OCI-LY1 (cell line): ENCODE data around the gene LIMCH1.

ENCODE experiments used
- H2AFZ ChIP-seq: fragments of 200-600 bp; sonication (generic), shearing (Covaris generic); 2 replicates; pipeline ENCODE4 v1.6.0; 2014; ENCODE audit warnings: antibody characterized with exemption, mild to moderate bottlenecking, low read length
- H3F3A ChIP-seq: fragments of 200-600 bp; sonication (generic), shearing (Covaris generic); 2 replicates; pipeline ENCODE4 v1.6.0; 2014; ENCODE audit warnings: mild to moderate bottlenecking, antibody characterized with exemption, low read length, moderate library complexity; ENCODE audit not compliant: insufficient read depth
- H3K27ac ChIP-seq: fragments of 200-600 bp; sonication (generic); 2 replicates; pipeline ENCODE4 v1.5.1; 2014; ENCODE audit warnings: low read length, mixed run types, mild to moderate bottlenecking, low read depth; ENCODE audit not compliant: poor library complexity, severe bottlenecking
- H3K27me3 ChIP-seq: fragments of 200-600 bp; sonication (generic); 2 replicates; pipeline ENCODE4 v1.6.0; 2014; ENCODE audit warnings: antibody characterized with exemption, mild to moderate bottlenecking, low read length, moderate library complexity; ENCODE audit not compliant: insufficient read depth
- H3K36me3 ChIP-seq: fragments of 200-600 bp; sonication (generic); 2 replicates; pipeline ENCODE4 v1.6.1; 2014; ENCODE audit warnings: mild to moderate bottlenecking, antibody characterized with exemption, low read length, moderate library complexity, mixed read lengths; ENCODE audit not compliant: insufficient read depth
- H3K4me1 ChIP-seq: fragments of 200-600 bp; sonication (generic); 2 replicates; pipeline ENCODE4 v1.5.1; 2014; ENCODE audit warnings: mild to moderate bottlenecking, low read length, moderate library complexity; ENCODE audit not compliant: insufficient read depth, severe bottlenecking
- H3K4me2 ChIP-seq: fragments of 200-600 bp; sonication (generic), shearing (Covaris generic); 2 replicates; pipeline ENCODE4 v1.6.1; 2014; ENCODE audit warnings: low read length
- H3K4me3 ChIP-seq: fragments of 200-600 bp; sonication (generic); 2 replicates; pipeline ENCODE4 v1.5.1; 2014; ENCODE audit warnings: low read length, low read depth, mild to moderate bottlenecking, mixed read lengths; ENCODE audit not compliant: poor library complexity, severe bottlenecking
- H3K79me2 ChIP-seq: fragments of 200-600 bp; shearing (Covaris generic); 2 replicates; pipeline ENCODE4 v1.6.1; 2016; ENCODE audit warnings: mixed run types, low read length, mixed read lengths; ENCODE audit not compliant: insufficient read depth
- H3K9ac ChIP-seq: fragments of 200-600 bp; sonication (generic), shearing (Covaris generic); 2 replicates; pipeline ENCODE4 v1.6.1; 2014; ENCODE audit warnings: mild to moderate bottlenecking, low read length, mixed read lengths
- H3K9me2 ChIP-seq: fragments of 200-600 bp; sonication (generic), shearing (Covaris generic); 2 replicates; pipeline ENCODE4 v1.6.1; 2014; ENCODE audit warnings: low read depth, mild to moderate bottlenecking, low read length, mixed read lengths
- H3K9me3 ChIP-seq: fragments of 200-600 bp; shearing (Covaris generic); 2 replicates; pipeline ENCODE4 v1.6.1; 2014; ENCODE audit warnings: low read length, mixed read lengths
- H4K20me1 ChIP-seq: fragments of 200-600 bp; sonication (generic), shearing (Covaris generic); 2 replicates; pipeline ENCODE4 v1.6.0; 2016; ENCODE audit warnings: mild to moderate bottlenecking, low read length; ENCODE audit not compliant: insufficient read depth
- CTCF ChIP-seq: fragments of 200-600 bp; sonication (generic), shearing (Covaris generic); IDR thresholded peaks from 2 replicates; pipeline ENCODE4 v1.5.1; 2017; ENCODE audit warnings: mild to moderate bottlenecking, antibody characterized with exemption, low read length, moderate library complexity, mixed read lengths
- EZH2 ChIP-seq: fragments of 200-600 bp; sonication (generic), shearing (Covaris generic); IDR thresholded peaks from 2 replicates; pipeline ENCODE4 v1.8.0; 2017; ENCODE audit warnings: borderline replicate concordance, mixed run types, mild to moderate bottlenecking, antibody characterized with exemption, low read length, moderate library complexity, mixed read lengths

LIMCH1 gene

GRCh38 chr4:41611881-41612871 is 74.2 kb downstream of the LIMCH1 start:
- Histone ChIP-seq H2AFZ (no peak overlapping the region), H3K4me2 (no peak overlapping the region), H3K36me3 (no peaks in the 10 kb centered on the region), H3K79me2 (no peaks in the 10 kb centered on the region), H3F3A (no peaks in the 10 kb centered on the region), H3K27me3 (no peaks in the 10 kb centered on the region), H4K20me1 (no peaks in the 10 kb centered on the region), H3K4me1 (no peaks in the 10 kb centered on the region), H3K9ac (no peak overlapping the region), H3K27ac (no peak overlapping the region), H3K9me3 (no peaks in the 10 kb centered on the region), H3K9me2 (no peaks in the 10 kb centered on the region), H3K4me3 (no peak overlapping the region)
- TF ChIP-seq CTCF = no peak
- TF ChIP-seq EZH2 = no peak

DNA sequence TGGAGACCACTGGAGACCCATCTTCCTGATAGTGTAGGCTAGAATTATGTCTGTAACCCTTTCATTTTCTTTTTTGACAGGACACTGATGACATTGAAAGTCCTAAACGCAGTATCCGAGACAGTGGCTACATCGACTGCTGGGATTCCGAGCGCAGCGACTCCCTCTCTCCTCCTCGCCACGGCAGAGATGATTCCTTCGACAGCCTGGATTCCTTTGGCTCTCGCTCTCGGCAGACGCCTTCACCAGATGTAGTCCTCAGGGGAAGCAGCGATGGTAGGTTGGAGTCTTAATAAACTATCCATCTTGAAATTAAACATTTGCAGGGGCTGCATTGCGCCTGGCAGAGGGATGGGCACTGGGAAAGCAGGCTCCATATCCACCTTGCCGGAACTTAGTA is 75.4 kb downstream of the LIMCH1 start:
- Histone ChIP-seq H3K4me2 (no peak overlapping the region), H3K9ac (no peak overlapping the region), H4K20me1 (no peaks in the 10 kb centered on the region), H2AFZ (no peak overlapping the region), H3K27me3 (no peaks in the 10 kb centered on the region), H3K27ac (no peak overlapping the region), H3K36me3 (no peaks in the 10 kb centered on the region), H3F3A (no peaks in the 10 kb centered on the region), H3K4me1 (no peaks in the 10 kb centered on the region), H3K79me2 (no peaks in the 10 kb centered on the region), H3K9me3 (no peaks in the 10 kb centered on the region), H3K9me2 (no peaks in the 10 kb centered on the region), H3K4me3 (no peak overlapping the region)
- no peak for TF ChIP-seq CTCF
- no peak for TF ChIP-seq EZH2

- no peak for TF ChIP-seq CTCF
- TF ChIP-seq EZH2 = no peak
- no peaks in the 10 kb centered on the region for H3K4me1 ChIP-seq
- H3K4me2 ChIP-seq = no peak overlapping the region
Observed at GRCh38 chr4:41613821-41614220, 75.9 kb downstream of the LIMCH1 start.

More at GRCh38 chr4:41613821-41614220, 75.9 kb downstream of the LIMCH1 start:
- H3K9ac ChIP-seq = no peak overlapping the region
- no peak overlapping the region for H3K4me3 ChIP-seq
- H3K9me3 ChIP-seq = no peaks in the 10 kb centered on the region
- H3K27me3 ChIP-seq = no peaks in the 10 kb centered on the region
- no peaks in the 10 kb centered on the region for H3K9me2 ChIP-seq
- H4K20me1 ChIP-seq = no peaks in the 10 kb centered on the region
- H2AFZ ChIP-seq = no peak overlapping the region
- no peak overlapping the region for H3K27ac ChIP-seq
- no peaks in the 10 kb centered on the region for H3K79me2 ChIP-seq
- H3F3A ChIP-seq = no peaks in the 10 kb centered on the region
- no peaks in the 10 kb centered on the region for H3K36me3 ChIP-seq
